Chondrocyte (in vitro differentiated cells): ENCODE data around the gene MAFB. TPM values are rescaled to one million over a fixed set of nuclear protein-coding genes. Genes with fewer than 3 reads are reported as not detected.

Experiments used
- DNase-seq: peaks from one replicate; pipeline ENCODE4 v3.0.0; 2021; ENCODE audit warnings: mixed read lengths, low spot score
- H3K27ac Mint-ChIP-seq: one replicate; pipeline ENCODE4 v1.8.0; 2021; ENCODE audit warnings: mild to moderate bottlenecking, moderate library complexity, mixed read lengths; ENCODE audit not compliant: unreplicated experiment
- H3K27me3 Mint-ChIP-seq: 2 replicates; pipeline ENCODE4 v1.8.0; 2021; ENCODE audit warnings: low read depth, mixed read lengths
- H3K36me3 Mint-ChIP-seq: 2 replicates; pipeline ENCODE4 v1.8.0; 2021; ENCODE audit warnings: low read depth, mixed read lengths
- H3K4me1 Mint-ChIP-seq: 2 replicates; pipeline ENCODE4 v1.8.0; 2021; ENCODE audit warnings: low read depth, mild to moderate bottlenecking, mixed read lengths
- H3K4me3 Mint-ChIP-seq: one replicate; pipeline ENCODE4 v1.8.0; 2021; ENCODE audit warnings: mild to moderate bottlenecking, moderate library complexity, mixed read lengths; ENCODE audit not compliant: unreplicated experiment
- H3K9me3 Mint-ChIP-seq: 2 replicates; pipeline ENCODE4 v1.8.0; 2021; ENCODE audit warnings: low read depth, mixed read lengths
- total RNA-seq: library from RNA; stranded (reverse); gene quantifications from 3 replicates; pipeline ENCODE4 v1.2.1, GENCODE V29; 2021
- TF ChIP-seq, protein P1 (sequence below): fragments of 200-600 bp; sonication (generic); IDR thresholded peaks from 2 replicates; pipeline ENCODE4 v1.5.0; 2021; ENCODE audit warnings: antibody characterized with exemption, mild to moderate bottlenecking, moderate library complexity

The MAFB gene
- total RNA-seq, 1 donor from 2014 or later = 4.2 TPM

DNA sequence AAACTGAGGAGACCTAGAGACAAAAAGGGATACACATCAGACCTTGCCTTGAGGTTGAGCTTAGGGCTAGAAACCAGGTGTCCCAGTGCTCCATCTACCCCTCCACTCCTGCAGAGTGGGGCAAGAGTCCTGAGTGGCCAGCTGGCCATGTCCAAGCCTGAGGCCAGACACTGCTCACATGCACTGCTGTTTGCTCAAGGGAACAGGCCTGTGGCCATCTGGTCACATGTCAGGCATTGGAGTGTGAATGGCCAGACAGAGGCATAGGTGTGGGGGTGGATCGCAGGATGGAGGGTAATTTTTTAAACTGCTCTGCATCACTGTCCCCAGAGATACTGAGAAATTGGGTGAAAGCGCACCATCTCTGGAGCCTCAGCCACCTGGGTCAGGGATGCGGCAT is 30.5 kb downstream of the MAFB start:
- Mint-ChIP-seq H3K4me1 (peaks cover 13% of the 10 kb centered on the region), H3K4me3 (no peak overlapping the region), H3K27me3 (peaks cover 18% of the 10 kb centered on the region), H3K27ac (no peak overlapping the region), H3K36me3 (no peaks in the 10 kb centered on the region), H3K9me3 (no peaks in the 10 kb centered on the region)
- no peak for DNase-seq
- TF ChIP-seq, protein P1, sequence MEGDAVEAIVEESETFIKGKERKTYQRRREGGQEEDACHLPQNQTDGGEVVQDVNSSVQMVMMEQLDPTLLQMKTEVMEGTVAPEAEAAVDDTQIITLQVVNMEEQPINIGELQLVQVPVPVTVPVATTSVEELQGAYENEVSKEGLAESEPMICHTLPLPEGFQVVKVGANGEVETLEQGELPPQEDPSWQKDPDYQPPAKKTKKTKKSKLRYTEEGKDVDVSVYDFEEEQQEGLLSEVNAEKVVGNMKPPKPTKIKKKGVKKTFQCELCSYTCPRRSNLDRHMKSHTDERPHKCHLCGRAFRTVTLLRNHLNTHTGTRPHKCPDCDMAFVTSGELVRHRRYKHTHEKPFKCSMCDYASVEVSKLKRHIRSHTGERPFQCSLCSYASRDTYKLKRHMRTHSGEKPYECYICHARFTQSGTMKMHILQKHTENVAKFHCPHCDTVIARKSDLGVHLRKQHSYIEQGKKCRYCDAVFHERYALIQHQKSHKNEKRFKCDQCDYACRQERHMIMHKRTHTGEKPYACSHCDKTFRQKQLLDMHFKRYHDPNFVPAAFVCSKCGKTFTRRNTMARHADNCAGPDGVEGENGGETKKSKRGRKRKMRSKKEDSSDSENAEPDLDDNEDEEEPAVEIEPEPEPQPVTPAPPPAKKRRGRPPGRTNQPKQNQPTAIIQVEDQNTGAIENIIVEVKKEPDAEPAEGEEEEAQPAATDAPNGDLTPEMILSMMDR = no peak

DNA sequence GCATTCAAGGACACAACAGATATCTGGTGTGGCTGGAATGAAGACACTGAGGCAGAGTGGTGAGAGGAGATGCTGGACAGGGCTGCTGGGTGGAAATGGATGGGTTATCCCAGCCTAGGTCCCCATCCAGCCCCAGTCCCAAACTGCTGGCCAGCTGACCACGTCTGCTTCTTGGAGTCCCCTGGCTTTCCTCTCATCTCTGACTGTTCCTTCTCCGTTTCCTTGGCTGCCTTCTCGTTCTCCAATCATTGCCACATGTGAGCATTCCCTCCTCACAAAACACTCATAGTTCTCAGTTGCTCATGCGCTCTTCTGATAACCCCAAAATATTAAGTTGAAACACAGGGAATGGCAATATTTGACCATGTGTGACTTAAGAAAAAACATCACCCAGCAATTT is 31.5 kb downstream of the MAFB start:
- Mint-ChIP-seq H3K9me3 (no peaks in the 10 kb centered on the region), H3K4me3 (no peak overlapping the region), H3K36me3 (no peaks in the 10 kb centered on the region), H3K27ac (no peak overlapping the region), H3K27me3 (peaks cover 16% of the 10 kb centered on the region), H3K4me1 (peaks cover 21% of the 10 kb centered on the region)
- TF ChIP-seq, protein P1 = no peak
- no peak for DNase-seq

DNA sequence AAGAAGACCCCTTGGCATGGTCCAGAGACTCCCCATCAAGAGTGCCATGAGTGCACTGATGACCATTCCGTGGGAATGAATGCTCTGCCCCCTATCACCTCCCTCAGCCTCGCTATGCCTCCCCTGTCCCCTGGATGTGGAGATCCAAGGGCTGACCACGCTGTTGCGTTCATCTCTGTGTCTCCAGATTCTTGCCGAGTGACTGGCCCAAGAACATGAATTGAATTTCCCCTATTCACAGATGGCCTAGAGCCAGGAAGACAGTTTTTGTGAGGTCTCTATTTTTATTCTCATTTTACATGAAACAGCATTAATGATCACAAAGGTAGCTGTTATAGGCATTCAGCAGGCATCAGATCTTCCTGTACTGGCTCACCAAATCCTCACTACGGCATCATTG is 33.6 kb downstream of the MAFB start:
- TF ChIP-seq, protein P1 = no peak
- Mint-ChIP-seq H3K9me3 (no peaks in the 10 kb centered on the region), H3K27me3 (peaks cover 11% of the 10 kb centered on the region), H3K4me1 (peaks cover 37% of the 10 kb centered on the region), H3K27ac (no peak overlapping the region), H3K4me3 (no peak overlapping the region), H3K36me3 (no peaks in the 10 kb centered on the region)
- no peak for DNase-seq

DNA sequence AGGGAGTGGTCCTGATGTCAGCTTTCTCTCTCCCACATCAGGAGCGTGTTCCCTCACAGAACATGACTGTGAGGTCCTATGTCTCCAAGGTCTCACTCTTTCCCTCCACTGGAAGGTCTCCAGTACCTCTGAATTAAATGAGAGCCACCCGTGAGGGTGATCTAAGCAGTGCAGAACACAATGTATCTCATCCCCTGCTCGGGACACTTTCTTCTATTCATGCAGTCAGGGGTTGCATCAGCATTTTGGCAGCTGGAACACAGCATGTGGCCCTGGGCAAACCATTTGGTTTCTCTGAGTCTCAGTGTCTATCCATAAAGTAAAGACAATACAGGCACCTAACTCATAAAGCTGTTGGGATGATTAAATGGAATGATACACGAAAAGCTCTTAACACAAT is 34.2 kb downstream of the MAFB start:
- no peaks in the 10 kb centered on the region for H3K36me3 Mint-ChIP-seq
- TF ChIP-seq, protein P1 = no peak
- no peak overlapping the region for H3K27ac Mint-ChIP-seq
- DNase-seq = no peak
- H3K4me3 Mint-ChIP-seq = no peak overlapping the region
- no peaks in the 10 kb centered on the region for H3K9me3 Mint-ChIP-seq
- H3K4me1 Mint-ChIP-seq = peaks cover 42% of the 10 kb centered on the region
- peaks cover 9% of the 10 kb centered on the region for H3K27me3 Mint-ChIP-seq

DNA sequence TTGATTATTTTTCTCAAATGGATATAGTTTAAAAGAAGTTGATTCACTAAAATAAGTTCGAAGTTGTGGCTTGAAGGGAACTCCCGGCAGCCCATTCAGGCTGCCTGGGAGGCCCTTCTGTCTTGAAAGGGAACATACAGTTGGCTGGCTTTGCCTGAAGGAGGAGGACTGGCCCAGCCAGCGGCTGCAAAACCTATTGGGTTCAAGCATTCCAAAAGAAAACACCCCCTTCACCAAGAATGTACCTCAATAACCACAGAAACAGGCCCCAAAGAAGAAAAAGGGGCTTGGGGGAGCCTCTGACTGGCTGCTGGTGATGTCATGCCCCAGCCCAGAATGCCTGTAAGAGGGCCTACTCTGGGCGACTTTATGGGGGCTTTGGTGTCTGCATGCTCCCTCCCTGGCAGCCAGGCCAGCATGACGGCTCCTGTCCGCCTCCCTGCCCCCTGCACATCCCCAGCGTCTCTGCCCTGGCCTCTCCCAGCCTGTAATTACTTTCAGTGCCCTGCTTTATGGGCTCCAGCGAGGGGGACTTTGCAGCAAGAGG is 36.5 kb downstream of the MAFB start:
- Mint-ChIP-seq H3K4me1 (peaks cover 50% of the 10 kb centered on the region), H3K27ac (no peak overlapping the region), H3K4me3 (no peak overlapping the region), H3K36me3 (no peaks in the 10 kb centered on the region), H3K9me3 (no peaks in the 10 kb centered on the region), H3K27me3 (no peaks in the 10 kb centered on the region)
- TF ChIP-seq, protein P1 = no peak
- no peak for DNase-seq
